RWPE1 (cell line): Measurements from ENCODE around the gene KIT.

ENCODE experiments used
- CTCF ChIA-PET: fragments of 350-600 bp; sonication (Branson Sonifier 250); formaldehyde crosslinking; extraction: SDS; loops from one replicate; lab custom pipeline; 2021; lab: Yijun Ruan, JAX
- POLR2A ChIA-PET: fragments of 400-600 bp; formaldehyde crosslinking; extraction: SDS; loops from one replicate; lab custom pipeline; 2020; ENCODE audit warnings: antibody characterized with exemption; ENCODE audit not compliant: low non-redundant PET; lab: Yijun Ruan, JAX
- DNase-seq: peaks from one replicate; pipeline ENCODE4 v3.0.0; 2012; ENCODE audit warnings: low spot score
- H3K27ac ChIP-seq: fragments of 450-650 bp; 2 replicates; pipeline ENCODE4 v1.5.1; 2017
- TF ChIP-seq, protein P1 (sequence below): fragments of 450-650 bp; conservative IDR thresholded peaks from 2 replicates; pipeline ENCODE4 v1.5.1; 2017; ENCODE audit warnings: low read depth, mild to moderate bottlenecking

Gene KIT

DNA sequence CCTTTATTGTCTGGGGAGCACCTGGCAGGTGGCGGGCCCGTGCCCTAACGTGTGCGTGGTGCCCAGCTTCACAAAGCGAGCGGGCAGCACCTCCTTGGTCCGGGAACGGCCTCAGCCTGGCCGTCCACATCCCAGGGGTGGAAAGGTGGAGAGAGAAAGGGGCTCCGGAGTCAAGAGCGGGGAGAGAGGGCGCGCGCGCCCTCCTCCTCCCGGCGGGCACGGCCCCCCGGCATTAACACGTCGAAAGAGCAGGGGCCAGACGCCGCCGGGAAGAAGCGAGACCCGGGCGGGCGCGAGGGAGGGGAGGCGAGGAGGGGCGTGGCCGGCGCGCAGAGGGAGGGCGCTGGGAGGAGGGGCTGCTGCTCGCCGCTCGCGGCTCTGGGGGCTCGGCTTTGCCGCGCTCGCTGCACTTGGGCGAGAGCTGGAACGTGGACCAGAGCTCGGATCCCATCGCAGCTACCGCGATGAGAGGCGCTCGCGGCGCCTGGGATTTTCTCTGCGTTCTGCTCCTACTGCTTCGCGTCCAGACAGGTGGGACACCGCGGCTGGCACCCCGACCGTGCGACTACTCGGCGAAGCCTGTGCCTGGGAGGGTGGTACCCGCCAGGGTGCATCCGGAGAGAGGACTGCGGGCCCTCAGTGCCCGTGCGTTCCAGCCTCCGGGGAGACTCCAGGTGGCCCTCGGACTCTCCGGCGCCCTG is at the start of gene KIT:
Gene KIT, plus strand, starts transcription at position 407 of the 701 bp plus-strand sequence. Its CDS starts 58 bp downstream, at position 465.
- CTCF ChIA-PET = interaction anchor here (0.6 to 0.7 kb wide), 3 partner anchors 107 to 786 kb away, joined by 3 to 7 read pairs (median 3); no protein-coding TSS in a partner anchor
- peak; percentile 16 for DNase-seq
- TF ChIP-seq, protein P1, sequence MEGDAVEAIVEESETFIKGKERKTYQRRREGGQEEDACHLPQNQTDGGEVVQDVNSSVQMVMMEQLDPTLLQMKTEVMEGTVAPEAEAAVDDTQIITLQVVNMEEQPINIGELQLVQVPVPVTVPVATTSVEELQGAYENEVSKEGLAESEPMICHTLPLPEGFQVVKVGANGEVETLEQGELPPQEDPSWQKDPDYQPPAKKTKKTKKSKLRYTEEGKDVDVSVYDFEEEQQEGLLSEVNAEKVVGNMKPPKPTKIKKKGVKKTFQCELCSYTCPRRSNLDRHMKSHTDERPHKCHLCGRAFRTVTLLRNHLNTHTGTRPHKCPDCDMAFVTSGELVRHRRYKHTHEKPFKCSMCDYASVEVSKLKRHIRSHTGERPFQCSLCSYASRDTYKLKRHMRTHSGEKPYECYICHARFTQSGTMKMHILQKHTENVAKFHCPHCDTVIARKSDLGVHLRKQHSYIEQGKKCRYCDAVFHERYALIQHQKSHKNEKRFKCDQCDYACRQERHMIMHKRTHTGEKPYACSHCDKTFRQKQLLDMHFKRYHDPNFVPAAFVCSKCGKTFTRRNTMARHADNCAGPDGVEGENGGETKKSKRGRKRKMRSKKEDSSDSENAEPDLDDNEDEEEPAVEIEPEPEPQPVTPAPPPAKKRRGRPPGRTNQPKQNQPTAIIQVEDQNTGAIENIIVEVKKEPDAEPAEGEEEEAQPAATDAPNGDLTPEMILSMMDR = no peak
- H3K27ac ChIP-seq = no peak within 1 kb of the TSS
- POLR2A ChIA-PET = interaction anchor here (0.7 kb wide), 1 partner anchor 69 kb away, joined by 3 read pairs; no protein-coding TSS in a partner anchor

DNA sequence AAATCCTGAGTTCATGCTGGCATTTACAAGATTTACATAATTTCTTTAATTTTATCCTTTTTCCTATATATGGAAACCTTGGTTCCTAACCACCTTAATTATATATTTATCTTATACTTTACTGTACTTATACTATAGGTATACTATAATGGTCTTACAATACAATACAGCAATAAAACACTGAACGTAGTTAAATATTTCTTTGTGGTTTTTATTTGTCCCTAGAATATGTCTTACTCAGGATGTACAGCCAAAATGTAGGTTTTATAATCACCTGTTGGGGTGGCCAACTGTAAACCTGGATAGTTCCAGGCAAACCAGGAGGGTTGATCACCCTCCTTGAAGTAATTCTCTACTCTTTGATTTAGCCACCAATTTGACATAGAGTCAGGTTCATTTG is 48.4 kb upstream of the KIT start:
- H3K27ac ChIP-seq = no peak overlapping the region
- ChIA-PET POLR2A (no interaction called here), CTCF (no interaction called here)
- no peak for DNase-seq
- TF ChIP-seq, protein P1 = no peak

DNA sequence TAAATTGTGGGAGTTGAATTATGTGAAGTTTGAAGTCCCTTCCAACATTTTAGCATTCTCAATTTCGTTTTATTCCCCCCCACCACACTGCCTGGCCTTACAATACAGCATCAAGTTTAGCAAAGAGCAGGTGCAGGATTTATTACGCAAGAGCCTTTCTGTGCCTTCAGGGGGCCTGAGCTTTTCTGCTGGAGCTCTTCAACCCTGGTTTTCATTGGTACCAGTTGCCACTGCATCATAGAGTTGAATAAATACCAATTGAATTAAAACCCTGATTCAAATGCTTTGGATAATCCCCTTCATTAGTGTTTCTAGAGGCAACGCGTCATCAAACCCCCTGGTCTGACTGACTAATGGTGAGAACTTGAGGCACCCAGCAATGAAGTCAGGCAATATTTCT is 43.6 kb upstream of the KIT start:
- TF ChIP-seq, protein P1 = no peak
- no peak overlapping the region for H3K27ac ChIP-seq
- no peak for DNase-seq
- ChIA-PET CTCF (interaction anchor here (0.5 kb wide), 1 partner anchor 19 kb away, joined by 3 read pairs; no protein-coding TSS in a partner anchor), POLR2A (no interaction called here)

DNA sequence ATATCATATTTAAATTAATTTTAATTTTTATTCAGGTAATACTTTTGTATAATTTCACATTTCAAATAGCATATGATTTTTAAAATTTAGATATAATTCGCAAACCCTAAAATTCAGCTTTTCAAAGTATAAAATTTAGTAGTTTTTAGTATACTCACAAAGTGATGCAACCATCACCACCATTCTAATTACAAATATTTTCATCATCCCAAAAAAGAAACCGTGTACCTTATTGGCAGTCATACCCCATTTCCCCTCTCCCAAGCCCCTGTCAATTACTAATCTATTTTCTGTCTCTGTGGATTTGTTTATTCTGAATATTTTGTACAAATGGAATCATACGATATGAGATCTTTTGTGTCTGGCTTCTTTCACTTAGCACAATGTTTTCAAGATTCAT is 37.0 kb upstream of the KIT start:
- H3K27ac ChIP-seq = no peak overlapping the region
- ChIA-PET CTCF (no interaction called here), POLR2A (no interaction called here)
- TF ChIP-seq, protein P1 = no peak
- no peak for DNase-seq

DNA sequence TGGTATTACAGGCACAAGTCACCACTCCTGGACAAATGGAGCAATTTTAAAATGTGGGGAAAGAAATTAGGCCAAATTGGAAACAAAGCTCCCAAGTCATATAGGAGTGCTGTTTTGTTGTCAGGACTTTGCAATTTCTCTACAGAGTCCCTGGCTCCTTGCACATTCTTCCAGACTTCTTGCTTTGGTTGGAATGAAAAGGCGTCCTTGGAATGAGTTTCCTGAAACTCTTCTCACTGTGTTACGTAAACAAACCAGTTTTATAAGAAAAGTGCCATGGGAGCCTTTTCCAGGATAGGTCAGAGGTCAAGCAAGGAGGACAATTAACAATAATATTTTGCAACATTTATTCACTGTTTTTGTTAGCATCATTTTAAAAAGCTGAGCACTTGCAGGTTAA is 32.4 kb upstream of the KIT start:
- ChIA-PET CTCF (no interaction called here), POLR2A (no interaction called here)
- TF ChIP-seq, protein P1 = no peak
- H3K27ac ChIP-seq = no peak overlapping the region
- DNase-seq = no peak

DNA sequence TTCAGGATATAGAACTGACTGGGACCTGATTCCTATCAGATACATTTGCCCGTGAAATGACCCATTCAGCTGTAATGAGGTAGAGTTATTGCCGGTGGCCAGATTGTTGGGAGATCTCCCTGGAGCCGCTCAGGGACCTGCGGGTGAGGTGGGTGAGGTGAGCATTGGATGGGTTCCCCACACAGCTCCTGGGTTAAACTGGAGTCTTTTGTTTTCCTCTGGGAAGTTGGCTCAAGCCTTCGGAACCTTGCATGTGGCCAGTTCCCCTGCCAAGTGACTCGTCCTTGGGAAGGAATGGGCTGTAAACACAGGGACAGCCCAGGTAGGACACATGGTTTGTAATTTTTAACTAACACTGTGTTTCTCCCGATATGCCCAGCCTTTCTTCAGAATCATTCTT is 31.6 kb upstream of the KIT start:
- H3K27ac ChIP-seq = no peak overlapping the region
- TF ChIP-seq, protein P1 = no peak
- no peak for DNase-seq
- ChIA-PET POLR2A (no interaction called here), CTCF (no interaction called here)
